Measurements from ENCODE around the gene SUMO2. TPM values are rescaled to one million over a fixed set of nuclear protein-coding genes. Genes with fewer than 3 reads are reported as not detected.
A peak's percentile ranks its signal among the peaks of the same experiment; 100 is the strongest.

The SUMO2 gene
- total RNA-seq, 1 donor from 2014 or later: 365 TPM

- H3K36me3 Mint-ChIP-seq (ENCODE audit: low read depth): peaks cover 15% of the 10 kb centered on the region
These were observed 30.2 kb downstream of the SUMO2 start for GRCh38 chr17:75152523-75152921.

GRCh38 chr17:75151930-75152329, 30.8 kb downstream of the SUMO2 start:
- Mint-ChIP-seq H3K4me3 (peak overlapping the region; percentile 91), H3K9me3 (no peaks in the 10 kb centered on the region), H3K4me1 (peaks cover 39% of the 10 kb centered on the region), H3K27ac (no peak overlapping the region), H3K27me3 (no peaks in the 10 kb centered on the region), H3K36me3 (ENCODE audit: low read depth) (peaks cover 21% of the 10 kb centered on the region)
- ATAC-seq (ENCODE audit: low read depth) (no peak), DNase-seq (no peak)
- no peak for TF ChIP-seq CTCF (IDR thresholded peaks at IDR 0.05)
- CTCF ChIA-PET: no interaction called here
- POLR2A ChIA-PET: no interaction called here
- intact Hi-C loops (cut with micrococcal nuclease): no loop called here

More at GRCh38 chr17:75152523-75152921, 30.2 kb downstream of the SUMO2 start:
- Mint-ChIP-seq H3K4me1 (peaks cover 39% of the 10 kb centered on the region), H3K4me3 (peak overlapping the region; percentile 91), H3K27ac (peak overlapping the region; percentile 46), H3K9me3 (no peaks in the 10 kb centered on the region), H3K27me3 (no peaks in the 10 kb centered on the region)
- TF ChIP-seq CTCF (IDR thresholded peaks at IDR 0.05): no peak
- intact Hi-C loops (cut with micrococcal nuclease): no loop called here
- ChIA-PET CTCF (no interaction called here), POLR2A (interaction anchor here (3.2 kb wide), 1 partner anchor 22 kb away, joined by 8 read pairs; no protein-coding TSS in a partner anchor)
- ATAC-seq (ENCODE audit: low read depth) (no peak), DNase-seq (no peak)

- intact Hi-C loops (cut with micrococcal nuclease): no loop called here
- H3K27me3 Mint-ChIP-seq: no peaks in the 10 kb centered on the region
- peak overlapping the region; percentile 30 for H3K27ac Mint-ChIP-seq
- peaks cover 42% of the 10 kb centered on the region for H3K36me3 Mint-ChIP-seq (ENCODE audit: low read depth)
- H3K4me1 Mint-ChIP-seq: peaks cover 24% of the 10 kb centered on the region
- ATAC-seq (ENCODE audit: low read depth) (peak; percentile 45), DNase-seq (no peak)
- no peak for TF ChIP-seq CTCF (IDR thresholded peaks at IDR 0.05)
- CTCF ChIA-PET: interaction anchor here (1.1 kb wide), 1 partner anchor 34 kb away, joined by 3 read pairs; no protein-coding TSS in a partner anchor
- POLR2A ChIA-PET: interaction anchor here (0.6 to 2.0 kb wide), 2 partner anchors 16 to 22 kb away, joined by 7 to 9 read pairs; partner anchors contain the start of gene NT5C
- no peaks in the 10 kb centered on the region for H3K9me3 Mint-ChIP-seq
- H3K4me3 Mint-ChIP-seq: no peak overlapping the region
These were observed 34.7 kb downstream of the SUMO2 start for GRCh38 chr17:75147878-75148546.

GRCh38 chr17:75146592-75146991, 36.2 kb downstream of the SUMO2 start:
- no peak overlapping the region for H3K27ac Mint-ChIP-seq

More at GRCh38 chr17:75146592-75146991, 36.2 kb downstream of the SUMO2 start:
- CTCF ChIA-PET: interaction anchor here (0.9 to 1.8 kb wide), 2 partner anchors 16 to 25 kb away, joined by 5 to 7 read pairs; no protein-coding TSS in a partner anchor
- ATAC-seq (ENCODE audit: low read depth) (no peak), DNase-seq (no peak)
- Mint-ChIP-seq H3K4me3 (no peak overlapping the region), H3K27me3 (no peaks in the 10 kb centered on the region), H3K4me1 (peaks cover 14% of the 10 kb centered on the region), H3K9me3 (no peaks in the 10 kb centered on the region), H3K36me3 (ENCODE audit: low read depth) (peaks cover 42% of the 10 kb centered on the region)
- intact Hi-C loops (cut with micrococcal nuclease): no loop called here
- TF ChIP-seq CTCF (IDR thresholded peaks at IDR 0.05): no peak
- POLR2A ChIA-PET: no interaction called here

All from activated B cell treated with CpG ODN at 0.5 μM for 24 hours (primary cell).